Gastroesophageal sphincter (tissue), 3 donors: ENCODE measurements around the gene HDAC10.

Experiments
- CTCF ChIP-seq, 4 experiments: fragments of 200-600 bp in 2 of 4; fragments of 450-650 bp in 2 of 4; sonication (generic) in 1 of 4; IDR thresholded peaks; one replicate each; pipeline ENCODE4 v1.5.1; 2017 to 2019; ENCODE audit warnings: antibody characterized with exemption in 4 of 4, mild to moderate bottlenecking in 2 of 4, moderate library complexity in 2 of 4
- POLR2A ChIP-seq, 2 donors: fragments of 450-650 bp; IDR thresholded peaks; one replicate each; pipeline ENCODE4 v1.6.1; 2017; ENCODE audit warnings: antibody characterized with exemption in 2 of 2, mild to moderate bottlenecking in 2 of 2, moderate library complexity in 1 of 2
- POLR2AphosphoS5 ChIP-seq: sonication (generic); formaldehyde crosslinking; IDR thresholded peaks from one replicate; pipeline ENCODE4 v1.6.1; 2017; ENCODE audit warnings: antibody characterized with exemption

DNA sequence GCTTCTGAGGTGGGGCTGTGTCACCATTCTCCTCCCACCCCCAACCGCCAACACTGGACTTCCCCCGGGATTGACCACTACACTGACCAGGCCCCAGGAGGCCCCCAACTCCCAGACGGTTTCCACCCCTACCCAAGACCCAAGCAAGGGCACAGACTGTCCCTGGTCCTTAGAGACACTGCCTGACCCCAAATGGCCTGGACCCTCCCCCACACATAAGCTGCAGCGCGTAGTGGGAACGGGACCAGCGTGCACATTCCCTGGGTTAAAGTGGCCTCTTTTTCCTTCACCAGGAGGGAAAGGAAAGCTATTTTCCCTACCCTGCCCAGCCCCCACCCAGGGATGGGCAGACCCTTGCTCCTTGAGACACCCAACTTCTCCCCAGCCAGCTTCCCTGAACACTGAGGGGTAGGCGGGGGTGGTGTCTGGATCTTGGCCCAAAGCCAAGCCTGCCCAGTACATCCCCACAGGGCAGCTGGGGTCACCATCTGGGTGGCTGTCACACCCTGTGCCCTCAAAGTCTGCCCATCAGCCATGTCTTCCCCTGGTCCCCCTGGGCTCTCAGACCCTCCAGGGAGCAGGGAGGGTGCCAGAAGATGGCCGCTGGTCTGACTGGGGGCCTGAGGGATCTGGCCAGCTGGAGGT is 12.0 kb upstream of the HDAC10 start:
- TF ChIP-seq POLR2A (IDR thresholded peaks at IDR 0.05) (no peak), CTCF (IDR thresholded peaks at IDR 0.05) (no peak), POLR2AphosphoS5 (no peak)
